ENCODE data around the gene LRRC49. TPM values are rescaled to one million over a fixed set of nuclear protein-coding genes. Genes with fewer than 3 reads are reported as not detected.
A peak's percentile ranks its signal among the peaks of the same experiment; 100 is the strongest.

LRRC49 gene
- total and polyA plus RNA-seq, 7 donors = 0.44 to 4.4 (median 1.7) TPM

- intact Hi-C loops (cut with DNase I) = no loop called here
- DNase-seq (no peak), ATAC-seq (no peak)
- 95 to 98% (median 97%) methylated on average over 5 of the region's 5 CpGs for WGBS, 3 donors
- Histone ChIP-seq H3K27ac (no peak overlapping the region), H3K36me3 (ENCODE audit: insufficient read depth in 1 of 2, low read depth in 1 of 2) (no peaks in the 10 kb centered on the region), H3K9me3 (peaks cover 10% of the 10 kb centered on the region), H3K27me3 (ENCODE audit: insufficient read depth in 3 of 3, low read length in 2 of 3) (peaks cover 0 to 2% (median 0%) of the 10 kb centered on the region in 3 donors), H3K4me1 (no peaks in the 10 kb centered on the region), H3K4me3 (no peak overlapping the region)
- peak; percentile 5 for TF ChIP-seq CTCF (IDR thresholded peaks at IDR 0.05)
These were observed 15.3 kb downstream of the LRRC49 start for GRCh38 chr15:70907784-70908471.

GRCh38 chr15:70910958-70911357, 18.3 kb downstream of the LRRC49 start:
- DNase-seq (no peak), ATAC-seq (no peak)
- Histone ChIP-seq H3K4me3 (no peak overlapping the region), H3K9me3 (peaks cover 10% of the 10 kb centered on the region), H3K27ac (no peak overlapping the region), H3K4me1 (no peaks in the 10 kb centered on the region), H3K36me3 (ENCODE audit: insufficient read depth in 1 of 2, low read depth in 1 of 2) (no peaks in the 10 kb centered on the region), H3K27me3 (ENCODE audit: insufficient read depth in 3 of 3, low read length in 2 of 3) (peaks cover 0 to 2% (median 0%) of the 10 kb centered on the region in 3 donors)
- no peak for TF ChIP-seq CTCF (IDR thresholded peaks at IDR 0.05)
- 94 to 100% (median 100%) methylated on average over 1 of the region's 1 CpG for WGBS, 3 donors
- intact Hi-C loops (cut with DNase I) = no loop called here

- ATAC-seq = no peak
- no peak for DNase-seq
- intact Hi-C loops (cut with DNase I) = no loop called here
- no peak overlapping the region for H3K27ac ChIP-seq
- H3K27me3 ChIP-seq (ENCODE audit: insufficient read depth in 3 of 3, low read length in 2 of 3) = peaks cover 0 to 2% (median 0%) of the 10 kb centered on the region in 3 donors
- no peak for TF ChIP-seq CTCF (IDR thresholded peaks at IDR 0.05)
- no peaks in the 10 kb centered on the region for H3K4me1 ChIP-seq
- WGBS, 3 donors = 88 to 97% (median 95%) methylated on average over 1 of the region's 1 CpG
- peaks cover 10% of the 10 kb centered on the region for H3K9me3 ChIP-seq
- no peak overlapping the region for H3K4me3 ChIP-seq
- H3K36me3 ChIP-seq (ENCODE audit: insufficient read depth in 1 of 2, low read depth in 1 of 2) = no peaks in the 10 kb centered on the region
These were observed 19.6 kb downstream of the LRRC49 start for GRCh38 chr15:70912187-70912586.

- H3K27ac ChIP-seq = no peak overlapping the region
These were observed 23.9 kb downstream of the LRRC49 start for GRCh38 chr15:70916531-70916930.

More at GRCh38 chr15:70916531-70916930, 23.9 kb downstream of the LRRC49 start:
- no peaks in the 10 kb centered on the region for H3K36me3 ChIP-seq (ENCODE audit: insufficient read depth in 1 of 2, low read depth in 1 of 2)
- H3K9me3 ChIP-seq = no peaks in the 10 kb centered on the region
- intact Hi-C loops (cut with DNase I) = no loop called here
- TF ChIP-seq CTCF (IDR thresholded peaks at IDR 0.05) = no peak
- WGBS, 3 donors = 83 to 86% (median 84%) methylated on average over 10 of the region's 10 CpGs
- no peak overlapping the region for H3K4me3 ChIP-seq
- no peak for ATAC-seq
- DNase-seq = no peak
- no peaks in the 10 kb centered on the region for H3K4me1 ChIP-seq
- no peaks in the 10 kb centered on the region for H3K27me3 ChIP-seq (ENCODE audit: insufficient read depth in 3 of 3, low read length in 2 of 3)

Measured in psoas muscle (tissue), 8 donors.